HL-60 (cell line): Measurements from ENCODE around the gene MAGOH.

Experiments
- DNase-seq, 2 experiments: peaks; one replicate each; pipeline ENCODE4 v3.0.0-alpha.2; 2010 to 2020; ENCODE audit warnings: low read depth in 1 of 2, low spot score in 1 of 2
- H3K27ac ChIP-seq: fragments of 250-450 bp; sonication (Bioruptor Pico); replicated peaks from 2 replicates; pipeline ENCODE4 v1.5.1; 2020; ENCODE audit warnings: mild to moderate bottlenecking, moderate library complexity
- H3K27me3 ChIP-seq: fragments of 250-450 bp; sonication (Bioruptor Pico); 2 replicates; pipeline ENCODE4 v1.5.1; 2021; ENCODE audit warnings: mild to moderate bottlenecking, moderate library complexity; ENCODE audit not compliant: insufficient read depth, poor library complexity, severe bottlenecking
- H3K4me3 ChIP-seq: replicated peaks from 2 replicates; pipeline ENCODE4 v1.5.1; 2011; ENCODE audit warnings: mild to moderate bottlenecking, control low read depth, low read length; ENCODE audit not compliant: insufficient read depth
- CTCF ChIP-seq: IDR thresholded peaks from one replicate; pipeline ENCODE4 v1.5.1; 2011; ENCODE audit warnings: low read length, control low read depth, inconsistent platforms; ENCODE audit not compliant: insufficient read depth
- GABPA ChIP-seq: IDR thresholded peaks from 2 replicates; pipeline ENCODE4 v1.6.1; 2012; ENCODE audit warnings: low read depth
- POLR2AphosphoS5 ChIP-seq: IDR thresholded peaks from 2 replicates; pipeline ENCODE4 v1.6.1; 2012; ENCODE audit warnings: low read depth
- REST ChIP-seq: IDR thresholded peaks from 2 replicates; pipeline ENCODE4 v1.6.1; 2012; ENCODE audit warnings: low read depth; ENCODE audit not compliant: insufficient replicate concordance
- SPI1 ChIP-seq: IDR thresholded peaks from 2 replicates; pipeline ENCODE4 v1.6.1; 2012; ENCODE audit warnings: low read depth, mild to moderate bottlenecking, borderline replicate concordance

Gene MAGOH

GRCh38 chr1:53276902-53277281 lies 38.6 kb upstream of the MAGOH start:
- H3K27me3 ChIP-seq: no peaks in the 10 kb centered on the region
- no peak overlapping the region for H3K27ac ChIP-seq
- no peak for DNase-seq
- TF ChIP-seq REST: no peak
- no peak for TF ChIP-seq SPI1
- no peak for TF ChIP-seq GABPA
- no peak for TF ChIP-seq POLR2AphosphoS5
- TF ChIP-seq CTCF: no peak
- no peak overlapping the region for H3K4me3 ChIP-seq

GRCh38 chr1:53276153-53276901 lies 38.0 kb upstream of the MAGOH start:
- no peaks in the 10 kb centered on the region for H3K27me3 ChIP-seq
- H3K27ac ChIP-seq: no peak overlapping the region
- TF ChIP-seq POLR2AphosphoS5: no peak
- H3K4me3 ChIP-seq: no peak overlapping the region
- no peak for DNase-seq

- TF ChIP-seq POLR2AphosphoS5: no peak
- no peak for TF ChIP-seq REST
- TF ChIP-seq CTCF: no peak
- TF ChIP-seq SPI1: no peak
- no peak for TF ChIP-seq GABPA
- no peak for DNase-seq
- no peaks in the 10 kb centered on the region for H3K27me3 ChIP-seq
- H3K4me3 ChIP-seq: no peak overlapping the region
- H3K27ac ChIP-seq: no peak overlapping the region
Observed at GRCh38 chr1:53275566-53275965, 37.2 kb upstream of the MAGOH start.

- no peaks in the 10 kb centered on the region for H3K27me3 ChIP-seq
- TF ChIP-seq REST (no peak), POLR2AphosphoS5 (no peak), SPI1 (no peak), CTCF (no peak), GABPA (no peak)
- H3K4me3 ChIP-seq: no peak overlapping the region
- H3K27ac ChIP-seq: no peak overlapping the region
- no peak for DNase-seq
Observed at GRCh38 chr1:53274541-53275185, 36.3 kb upstream of the MAGOH start.
